Mucosa of stomach (tissue), 1 donor: ENCODE data around the gene CACNB4.
"Not testable (repeated sequence)": the region's sequence is repeated elsewhere in the genome, so short reads cannot be mapped to it uniquely, and the experiment has no call there.

Source experiments
- H3K27me3 ChIP-seq: one replicate; pipeline ENCODE4 v1.7.0; 2013; ENCODE audit warnings: mild to moderate bottlenecking, low read length; ENCODE audit not compliant: control insufficient read depth, insufficient read depth
- H3K36me3 ChIP-seq: one replicate; pipeline ENCODE4 v1.7.0; 2013; ENCODE audit warnings: low read length; ENCODE audit not compliant: control insufficient read depth, insufficient read depth
- H3K4me1 ChIP-seq: one replicate; pipeline ENCODE4 v1.7.0; 2013; ENCODE audit warnings: mild to moderate bottlenecking, low read length; ENCODE audit not compliant: control insufficient read depth, insufficient read depth
- H3K4me3 ChIP-seq: one replicate; pipeline ENCODE4 v1.7.0; 2013; ENCODE audit warnings: low read length
- H3K9ac ChIP-seq: one replicate; pipeline ENCODE4 v1.7.0; 2013; ENCODE audit warnings: mild to moderate bottlenecking, low read length, moderate library complexity
- H3K9me3 ChIP-seq: one replicate; pipeline ENCODE4 v1.7.0; 2013; ENCODE audit warnings: mild to moderate bottlenecking, low read length, moderate library complexity; ENCODE audit not compliant: control insufficient read depth
- donor health status: Pancreatic carcinoma.

CACNB4 gene

DNA sequence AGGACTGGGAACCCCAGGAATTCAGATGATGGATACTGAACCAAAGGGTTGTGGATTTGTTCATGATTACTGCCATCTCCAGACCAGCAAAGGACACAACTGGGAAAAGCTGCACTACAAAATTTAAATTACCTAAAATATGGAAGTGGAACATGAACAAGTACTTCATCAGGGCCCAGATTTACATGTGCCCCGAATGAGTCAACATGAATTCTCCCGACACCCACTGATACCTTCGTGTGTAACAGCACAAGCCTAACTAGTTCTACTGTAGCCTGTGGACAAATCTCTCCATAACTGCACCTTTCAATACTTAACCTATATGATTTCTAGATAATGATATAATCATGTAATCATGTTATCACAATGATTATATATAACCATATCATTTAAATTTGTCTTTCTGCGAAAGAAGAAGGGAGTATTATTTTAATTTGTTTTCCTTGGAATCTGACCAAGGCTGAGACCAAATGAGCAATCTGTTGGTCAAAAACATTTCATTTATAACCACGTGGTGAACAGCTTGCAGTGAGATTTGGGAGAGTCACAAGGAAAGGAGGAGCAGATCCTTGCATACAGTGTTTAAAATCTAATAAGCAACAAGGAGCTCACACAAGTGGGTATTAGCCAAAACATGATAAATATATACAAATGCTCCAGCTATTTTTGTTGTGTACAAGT lies 70.5 kb downstream of the CACNB4 start:
- H3K4me3 ChIP-seq = no peak overlapping the region

GRCh38 chr2:152025678-152026287 lies 73.1 kb downstream of the CACNB4 start:
- H3K9ac ChIP-seq = no peak overlapping the region
- no peaks in the 10 kb centered on the region for H3K36me3 ChIP-seq
- H3K4me3 ChIP-seq = no peak overlapping the region
- H3K27me3 ChIP-seq = no peaks in the 10 kb centered on the region
- H3K4me1 ChIP-seq = no peaks in the 10 kb centered on the region
- H3K9me3 ChIP-seq = no peaks in the 10 kb centered on the region

More for the DNA sequence above, 70.5 kb downstream of the CACNB4 start:
- H3K9ac ChIP-seq = no peak overlapping the region
- H3K4me1 ChIP-seq = no peaks in the 10 kb centered on the region
- no peaks in the 10 kb centered on the region for H3K9me3 ChIP-seq
- H3K36me3 ChIP-seq = no peaks in the 10 kb centered on the region
- H3K27me3 ChIP-seq = no peaks in the 10 kb centered on the region

- Histone ChIP-seq H3K4me3 (no peak overlapping the region), H3K27me3 (peaks cover 4% of the 10 kb centered on the region), H3K9me3 (no peaks in the 10 kb centered on the region), H3K9ac (no peak overlapping the region), H3K4me1 (no peaks in the 10 kb centered on the region), H3K36me3 (no peaks in the 10 kb centered on the region)
Observed at GRCh38 chr2:152024477-152024876, 74.4 kb downstream of the CACNB4 start.

- H3K4me3 ChIP-seq = no peak overlapping the region
- H3K4me1 ChIP-seq = no peaks in the 10 kb centered on the region
- no peak overlapping the region for H3K9ac ChIP-seq
Observed at GRCh38 chr2:152022090-152022489, 76.8 kb downstream of the CACNB4 start.

DNA sequence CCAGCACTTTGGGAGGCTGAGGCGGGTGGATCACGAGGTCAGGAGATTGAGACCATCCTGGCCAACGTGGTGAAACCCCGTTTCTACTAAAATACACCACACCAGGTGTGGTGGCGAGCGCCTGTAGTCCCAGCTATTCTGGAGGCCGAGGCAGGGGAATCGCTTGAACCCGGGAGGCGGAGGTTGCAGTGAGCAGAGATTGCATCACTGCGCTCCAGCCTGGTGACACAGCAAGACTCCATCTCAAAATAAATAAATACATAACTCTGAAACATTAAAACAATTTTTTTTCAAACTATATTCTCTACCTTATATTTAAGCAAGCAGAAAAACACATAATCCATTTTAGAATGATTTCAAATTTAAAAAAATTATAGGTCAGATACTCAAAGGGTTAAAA lies 77.8 kb downstream of the CACNB4 start:
- not testable (repeated sequence) for H3K36me3 ChIP-seq, H3K9me3 ChIP-seq, H3K4me3 ChIP-seq, H3K27me3 ChIP-seq, H3K4me1 ChIP-seq, H3K9ac ChIP-seq

More at GRCh38 chr2:152022090-152022489, 76.8 kb downstream of the CACNB4 start:
- H3K9me3 ChIP-seq = no peaks in the 10 kb centered on the region
- H3K36me3 ChIP-seq = no peaks in the 10 kb centered on the region
- H3K27me3 ChIP-seq = peaks cover 4% of the 10 kb centered on the region

DNA sequence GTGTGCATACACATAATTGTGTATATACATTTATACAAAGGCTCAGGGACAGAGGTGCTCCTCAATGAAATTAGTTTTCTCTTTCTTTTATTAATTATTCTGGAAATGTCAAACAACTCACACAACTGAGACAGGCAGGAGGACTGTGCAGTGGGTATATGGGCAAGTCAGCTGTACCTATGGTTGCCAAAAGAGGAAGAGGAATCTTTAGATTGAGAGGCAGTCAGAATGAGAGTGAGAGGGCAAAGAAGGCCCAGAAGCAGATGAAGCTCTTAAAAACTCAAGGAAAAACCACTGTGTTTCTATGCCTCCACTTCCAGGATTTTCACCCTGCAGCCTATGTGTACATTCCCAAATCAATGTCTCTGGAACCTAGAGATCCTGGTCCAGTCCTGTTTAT lies 79.1 kb downstream of the CACNB4 start:
- Histone ChIP-seq H3K4me3 (no peak overlapping the region), H3K9ac (no peak overlapping the region), H3K27me3 (peaks cover 4% of the 10 kb centered on the region), H3K4me1 (no peaks in the 10 kb centered on the region), H3K9me3 (no peaks in the 10 kb centered on the region), H3K36me3 (no peaks in the 10 kb centered on the region)

- H3K4me1 ChIP-seq = no peaks in the 10 kb centered on the region
- H3K9me3 ChIP-seq = no peaks in the 10 kb centered on the region
- H3K9ac ChIP-seq = no peak overlapping the region
- no peak overlapping the region for H3K4me3 ChIP-seq
- peaks cover 4% of the 10 kb centered on the region for H3K27me3 ChIP-seq
- no peaks in the 10 kb centered on the region for H3K36me3 ChIP-seq
Observed at GRCh38 chr2:152016181-152017120, 82.4 kb downstream of the CACNB4 start.

GRCh38 chr2:152015552-152015951 lies 83.3 kb downstream of the CACNB4 start:
- Histone ChIP-seq H3K36me3 (no peaks in the 10 kb centered on the region), H3K4me3 (no peak overlapping the region), H3K9ac (no peak overlapping the region), H3K27me3 (peaks cover 4% of the 10 kb centered on the region), H3K9me3 (no peaks in the 10 kb centered on the region), H3K4me1 (no peaks in the 10 kb centered on the region)

- Histone ChIP-seq H3K9me3 (no peaks in the 10 kb centered on the region), H3K27me3 (no peaks in the 10 kb centered on the region), H3K9ac (no peak overlapping the region), H3K4me1 (no peaks in the 10 kb centered on the region), H3K36me3 (no peaks in the 10 kb centered on the region), H3K4me3 (no peak overlapping the region)
Observed at GRCh38 chr2:152012697-152013096, 86.1 kb downstream of the CACNB4 start.

GRCh38 chr2:152011724-152012123 lies 87.1 kb downstream of the CACNB4 start:
- H3K4me3 ChIP-seq = no peak overlapping the region
- no peaks in the 10 kb centered on the region for H3K36me3 ChIP-seq
- H3K4me1 ChIP-seq = no peaks in the 10 kb centered on the region
- H3K27me3 ChIP-seq = no peaks in the 10 kb centered on the region
- H3K9ac ChIP-seq = no peak overlapping the region
- no peaks in the 10 kb centered on the region for H3K9me3 ChIP-seq

- Histone ChIP-seq H3K4me3 (no peak overlapping the region), H3K4me1 (no peaks in the 10 kb centered on the region), H3K9me3 (no peaks in the 10 kb centered on the region), H3K9ac (no peak overlapping the region), H3K27me3 (no peaks in the 10 kb centered on the region), H3K36me3 (no peaks in the 10 kb centered on the region)
Observed at GRCh38 chr2:152005607-152006006, 93.2 kb downstream of the CACNB4 start.

GRCh38 chr2:152003283-152003682 lies 95.6 kb downstream of the CACNB4 start:
- not testable (repeated sequence) for H3K9ac ChIP-seq, H3K4me3 ChIP-seq, H3K36me3 ChIP-seq, H3K4me1 ChIP-seq, H3K27me3 ChIP-seq, H3K9me3 ChIP-seq
